Breast epithelium (tissue), 4 donors: ENCODE results near the gene SULT2B1. TPM values are rescaled to one million over a fixed set of nuclear protein-coding genes. Genes with fewer than 3 reads are reported as not detected.

Experiments used
- DNase-seq, 2 donors: peaks; one replicate each; pipeline ENCODE4 v3.0.0-alpha.2; 2019; ENCODE audit warnings: low spot score in 2 of 2
- H3K27ac ChIP-seq, 2 donors: fragments of 200-600 bp; sonication (generic) in 1 of 2; one replicate each; pipeline ENCODE4 v1.5.1; 2016 to 2019; ENCODE audit warnings: mild to moderate bottlenecking in 1 of 2
- H3K27me3 ChIP-seq, 2 donors: fragments of 200-600 bp; sonication (generic) in 1 of 2; one replicate each; pipeline versions ENCODE4 v1.5.1 to v1.6.0; 2017 to 2019; ENCODE audit warnings: control low read depth in 1 of 2, mild to moderate bottlenecking in 1 of 2
- H3K36me3 ChIP-seq: fragments of 200-600 bp; one replicate; pipeline ENCODE4 v1.5.1; 2019
- H3K4me1 ChIP-seq, 2 donors: fragments of 200-600 bp; sonication (generic); one replicate each; pipeline ENCODE4 v1.5.1; 2016 to 2019; ENCODE audit warnings: control low read depth in 1 of 2
- H3K4me3 ChIP-seq, 3 donors: fragments of 200-600 bp; sonication (generic); 1 replicate in 2 of 3; 2 replicates in 1 of 3; pipeline ENCODE4 v1.5.1; 2016 to 2019; ENCODE audit warnings: mild to moderate bottlenecking in 3 of 3, moderate library complexity in 2 of 3
- H3K9me3 ChIP-seq, 2 donors: fragments of 200-600 bp; sonication (generic) in 1 of 2; one replicate each; pipeline ENCODE4 v1.5.1; 2016 to 2019; ENCODE audit warnings: control low read depth in 1 of 2
- POLR2A ChIP-seq: fragments of 450-650 bp; IDR thresholded peaks from one replicate; pipeline ENCODE4 v1.6.1; 2016; ENCODE audit warnings: antibody characterized with exemption, mild to moderate bottlenecking, moderate library complexity
- POLR2AphosphoS5 ChIP-seq, 3 donors: sonication (generic); formaldehyde crosslinking; IDR thresholded peaks; one replicate each; pipeline ENCODE4 v1.6.1; 2017; ENCODE audit warnings: antibody characterized with exemption in 3 of 3
- intact Hi-C: fragments of 100-400 bp; cut with DNase I; formaldehyde crosslinking; loops from one replicate; pipeline ENCODE4 v1.15.1; 2023; ENCODE audit warnings: low total_unique reads
- total RNA-seq, 3 donors: library from RNA; depleted of rRNA; stranded (reverse); fragments of >200 nt; gene quantifications; one replicate each; pipeline ENCODE4 v1.1.0, GENCODE V29; 2016
- TF ChIP-seq, protein P1 (sequence below), 3 donors: fragments of 450-650 bp; IDR thresholded peaks; one replicate each; pipeline ENCODE4 v1.5.1; 2016 to 2017; ENCODE audit warnings: antibody characterized with exemption in 3 of 3, mild to moderate bottlenecking in 3 of 3, moderate library complexity in 3 of 3

The SULT2B1 gene
- total RNA-seq, 3 donors from 2014 or later, result 5.6 to 7.5 TPM; not detected in 1

DNA sequence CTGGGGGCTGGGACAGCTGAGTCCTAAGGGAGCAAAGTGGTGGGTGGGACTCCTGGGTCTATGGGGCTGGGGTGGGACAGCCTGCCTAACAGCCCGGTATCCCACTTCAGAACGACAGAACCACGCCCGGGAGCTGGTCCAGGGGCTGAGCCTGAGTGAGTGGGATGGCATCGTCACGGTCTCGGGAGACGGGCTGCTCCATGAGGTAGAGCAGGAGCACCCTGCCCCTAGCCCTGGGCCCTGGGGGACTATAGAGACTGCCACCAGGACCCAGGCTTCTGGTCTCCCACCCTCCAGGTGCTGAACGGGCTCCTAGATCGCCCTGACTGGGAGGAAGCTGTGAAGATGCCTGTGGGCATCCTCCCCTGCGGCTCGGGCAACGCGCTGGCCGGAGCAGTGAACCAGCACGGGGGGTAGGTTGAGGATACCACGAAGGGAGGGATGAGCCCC, 75.9 kb downstream of the SULT2B1 start:
- peak overlapping the region; percentile 2 to 64 for H3K27ac ChIP-seq
- TF ChIP-seq POLR2A (no peak), POLR2AphosphoS5 (IDR thresholded peaks at IDR 0.05) (no peak)
- TF ChIP-seq, protein P1, sequence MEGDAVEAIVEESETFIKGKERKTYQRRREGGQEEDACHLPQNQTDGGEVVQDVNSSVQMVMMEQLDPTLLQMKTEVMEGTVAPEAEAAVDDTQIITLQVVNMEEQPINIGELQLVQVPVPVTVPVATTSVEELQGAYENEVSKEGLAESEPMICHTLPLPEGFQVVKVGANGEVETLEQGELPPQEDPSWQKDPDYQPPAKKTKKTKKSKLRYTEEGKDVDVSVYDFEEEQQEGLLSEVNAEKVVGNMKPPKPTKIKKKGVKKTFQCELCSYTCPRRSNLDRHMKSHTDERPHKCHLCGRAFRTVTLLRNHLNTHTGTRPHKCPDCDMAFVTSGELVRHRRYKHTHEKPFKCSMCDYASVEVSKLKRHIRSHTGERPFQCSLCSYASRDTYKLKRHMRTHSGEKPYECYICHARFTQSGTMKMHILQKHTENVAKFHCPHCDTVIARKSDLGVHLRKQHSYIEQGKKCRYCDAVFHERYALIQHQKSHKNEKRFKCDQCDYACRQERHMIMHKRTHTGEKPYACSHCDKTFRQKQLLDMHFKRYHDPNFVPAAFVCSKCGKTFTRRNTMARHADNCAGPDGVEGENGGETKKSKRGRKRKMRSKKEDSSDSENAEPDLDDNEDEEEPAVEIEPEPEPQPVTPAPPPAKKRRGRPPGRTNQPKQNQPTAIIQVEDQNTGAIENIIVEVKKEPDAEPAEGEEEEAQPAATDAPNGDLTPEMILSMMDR (IDR thresholded peaks at IDR 0.05), result no peak
- H3K4me3 ChIP-seq, result no peak overlapping the region
- no peak for DNase-seq
- intact Hi-C loops, result no loop called here
- H3K27me3 ChIP-seq, result no peaks in the 10 kb centered on the region
- peaks cover 0 to 6% of the 10 kb centered on the region in 2 donors for H3K4me1 ChIP-seq
- H3K36me3 ChIP-seq, result no peaks in the 10 kb centered on the region
- no peaks in the 10 kb centered on the region for H3K9me3 ChIP-seq

DNA sequence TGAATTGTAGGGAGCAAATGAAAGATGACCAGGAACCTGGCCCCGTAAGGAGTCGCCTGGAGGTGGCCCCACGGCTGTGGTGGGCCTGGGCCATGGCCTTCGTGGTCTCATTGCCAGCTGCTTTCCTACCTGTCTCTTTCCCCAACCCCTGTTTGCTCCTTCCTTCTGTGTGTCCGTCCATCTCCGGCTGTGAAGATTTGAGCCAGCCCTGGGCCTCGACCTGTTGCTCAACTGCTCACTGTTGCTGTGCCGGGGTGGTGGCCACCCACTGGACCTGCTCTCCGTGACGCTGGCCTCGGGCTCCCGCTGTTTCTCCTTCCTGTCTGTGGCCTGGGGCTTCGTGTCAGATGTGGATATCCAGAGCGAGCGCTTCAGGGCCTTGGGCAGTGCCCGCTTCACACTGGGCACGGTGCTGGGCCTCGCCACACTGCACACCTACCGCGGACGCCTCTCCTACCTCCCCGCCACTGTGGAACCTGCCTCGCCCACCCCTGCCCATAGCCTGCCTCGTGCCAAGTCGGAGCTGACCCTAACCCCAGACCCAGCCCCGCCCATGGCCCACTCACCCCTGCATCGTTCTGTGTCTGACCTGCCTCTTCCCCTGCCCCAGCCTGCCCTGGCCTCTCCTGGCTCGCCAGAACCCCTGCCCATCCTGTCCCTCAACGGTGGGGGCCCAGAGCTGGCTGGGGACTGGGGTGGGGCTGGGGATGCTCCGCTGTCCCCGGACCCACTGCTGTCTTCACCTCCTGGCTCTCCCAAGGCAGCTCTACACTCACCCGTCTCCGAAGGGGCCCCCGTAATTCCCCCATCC, 76.7 kb downstream of the SULT2B1 start:
- peak overlapping the region in 1 of 2 donors; percentile 64 for H3K27ac ChIP-seq
- H3K4me3 ChIP-seq, result no peak overlapping the region
- no peaks in the 10 kb centered on the region for H3K27me3 ChIP-seq
- TF ChIP-seq POLR2A (no peak), POLR2AphosphoS5 (IDR thresholded peaks at IDR 0.05) (no peak)
- TF ChIP-seq, protein P1 (IDR thresholded peaks at IDR 0.05), result no peak
- H3K4me1 ChIP-seq, result peaks cover 0 to 4% of the 10 kb centered on the region in 2 donors
- no peaks in the 10 kb centered on the region for H3K36me3 ChIP-seq
- intact Hi-C loops, result no loop called here
- no peaks in the 10 kb centered on the region for H3K9me3 ChIP-seq
- no peak for DNase-seq

DNA sequence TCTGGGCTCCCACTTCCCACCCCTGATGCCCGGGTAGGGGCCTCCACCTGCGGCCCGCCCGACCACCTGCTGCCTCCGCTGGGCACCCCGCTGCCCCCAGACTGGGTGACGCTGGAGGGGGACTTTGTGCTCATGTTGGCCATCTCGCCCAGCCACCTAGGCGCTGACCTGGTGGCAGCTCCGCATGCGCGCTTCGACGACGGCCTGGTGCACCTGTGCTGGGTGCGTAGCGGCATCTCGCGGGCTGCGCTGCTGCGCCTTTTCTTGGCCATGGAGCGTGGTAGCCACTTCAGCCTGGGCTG, 77.3 kb downstream of the SULT2B1 start:
- H3K27ac ChIP-seq, result peak overlapping the region in 1 of 2 donors; percentile 64
- TF ChIP-seq, protein P1 (IDR thresholded peaks at IDR 0.05), result no peak
- peak in 1 of 3 donors; percentile 9 for TF ChIP-seq POLR2AphosphoS5 (IDR thresholded peaks at IDR 0.05)
- H3K36me3 ChIP-seq, result no peaks in the 10 kb centered on the region
- DNase-seq, result no peak
- H3K27me3 ChIP-seq, result no peaks in the 10 kb centered on the region
- peaks cover 0 to 7% of the 10 kb centered on the region in 2 donors for H3K4me1 ChIP-seq
- intact Hi-C loops, result no loop called here
- H3K4me3 ChIP-seq, result no peak overlapping the region
- no peaks in the 10 kb centered on the region for H3K9me3 ChIP-seq

DNA sequence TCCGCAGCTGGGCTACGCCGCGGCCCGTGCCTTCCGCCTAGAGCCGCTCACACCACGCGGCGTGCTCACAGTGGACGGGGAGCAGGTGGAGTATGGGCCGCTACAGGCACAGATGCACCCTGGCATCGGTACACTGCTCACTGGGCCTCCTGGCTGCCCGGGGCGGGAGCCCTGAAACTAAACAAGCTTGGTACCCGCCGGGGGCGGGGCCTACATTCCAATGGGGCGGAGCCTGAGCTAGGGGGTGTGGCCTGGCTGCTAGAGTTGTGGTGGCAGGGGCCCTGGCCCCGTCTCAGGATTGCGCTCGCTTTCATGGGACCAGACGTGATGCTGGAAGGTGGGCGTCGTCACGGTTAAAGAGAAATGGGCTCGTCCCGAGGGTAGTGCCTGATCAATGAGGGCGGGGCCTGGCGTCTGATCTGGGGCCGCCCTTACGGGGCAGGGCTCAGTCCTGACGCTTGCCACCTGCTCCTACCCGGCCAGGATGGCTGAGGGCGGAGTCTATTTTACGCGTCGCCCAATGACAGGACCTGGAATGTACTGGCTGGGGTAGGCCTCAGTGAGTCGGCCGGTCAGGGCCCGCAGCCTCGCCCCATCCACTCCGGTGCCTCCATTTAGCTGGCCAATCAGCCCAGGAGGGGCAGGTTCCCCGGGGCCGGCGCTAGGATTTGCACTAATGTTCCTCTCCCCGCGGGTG, 77.8 kb downstream of the SULT2B1 start:
- no peak overlapping the region for H3K4me3 ChIP-seq
- H3K27me3 ChIP-seq, result no peaks in the 10 kb centered on the region
- H3K27ac ChIP-seq, result peak overlapping the region in 1 of 2 donors; percentile 69
- no peaks in the 10 kb centered on the region for H3K9me3 ChIP-seq
- H3K36me3 ChIP-seq, result no peaks in the 10 kb centered on the region
- no peak for DNase-seq
- intact Hi-C loops, result no loop called here
- peaks cover 0 to 7% of the 10 kb centered on the region in 2 donors for H3K4me1 ChIP-seq
- no peak for TF ChIP-seq POLR2A
- peak in 2 of 3 donors; percentile 5 to 7 for TF ChIP-seq POLR2AphosphoS5 (IDR thresholded peaks at IDR 0.05)

- TF ChIP-seq POLR2AphosphoS5 (IDR thresholded peaks at IDR 0.05), result peak in 1 of 3 donors; percentile 20
- no peak for TF ChIP-seq POLR2A
- TF ChIP-seq, protein P1 (IDR thresholded peaks at IDR 0.05), result no peak
- intact Hi-C loops, result no loop called here
- no peak for DNase-seq
- Histone ChIP-seq H3K4me1 (peaks cover 0 to 7% of the 10 kb centered on the region in 2 donors), H3K27ac (peak overlapping the region in 1 of 2 donors; percentile 69), H3K4me3 (no peak overlapping the region), H3K27me3 (no peaks in the 10 kb centered on the region), H3K36me3 (no peaks in the 10 kb centered on the region), H3K9me3 (no peaks in the 10 kb centered on the region)
These were observed 78.5 kb downstream of the SULT2B1 start for GRCh38 chr19:48630296-48631063.
